ENCODE data around the gene TAS2R41. TPM values are rescaled to one million over a fixed set of nuclear protein-coding genes. Genes with fewer than 3 reads are reported as not detected.

The TAS2R41 gene
- polyA plus RNA-seq, 2 of the 4 experiments (the other 2 are of a cell fraction): not detected

DNA sequence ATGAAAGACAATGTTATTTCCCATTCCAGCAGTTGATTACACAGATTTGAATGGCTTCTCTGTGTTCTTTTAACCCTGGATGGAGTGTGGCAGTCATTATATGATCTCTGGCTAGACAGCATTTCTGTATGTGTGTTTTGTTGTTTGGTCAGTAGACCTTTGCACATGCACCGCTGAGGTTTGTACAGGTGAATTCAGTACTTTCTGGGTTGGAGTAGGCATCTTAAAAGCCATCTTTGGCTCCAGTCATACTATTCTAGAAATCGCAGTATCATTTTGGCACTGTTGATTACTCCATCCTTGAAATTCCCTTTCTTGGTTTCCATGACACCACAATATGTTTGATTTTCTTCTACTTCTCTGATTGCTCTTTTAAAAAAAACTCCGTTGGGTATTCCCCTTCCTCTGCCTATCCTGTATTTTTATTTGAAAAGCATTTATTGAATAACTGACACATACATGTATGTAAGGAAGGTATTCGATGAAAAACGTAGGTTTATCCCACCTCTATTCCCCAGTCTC is 29.9 kb downstream of the TAS2R41 start:
- TF ChIP-seq POLR2A (IDR thresholded peaks at IDR 0.05; ENCODE audit: low read length) (no peak), HOXB5 (CRISPR knock-in tag; IDR thresholded peaks at IDR 0.05) (no peak), CEBPB (IDR thresholded peaks at IDR 0.05) (no peak), EHF (CRISPR knock-in tag; IDR thresholded peaks at IDR 0.05) (no peak), JUN (IDR thresholded peaks at IDR 0.05) (no peak), FOXS1 (CRISPR knock-in tag; IDR thresholded peaks at IDR 0.05) (no peak)
- TF ChIP-seq, protein P1, sequence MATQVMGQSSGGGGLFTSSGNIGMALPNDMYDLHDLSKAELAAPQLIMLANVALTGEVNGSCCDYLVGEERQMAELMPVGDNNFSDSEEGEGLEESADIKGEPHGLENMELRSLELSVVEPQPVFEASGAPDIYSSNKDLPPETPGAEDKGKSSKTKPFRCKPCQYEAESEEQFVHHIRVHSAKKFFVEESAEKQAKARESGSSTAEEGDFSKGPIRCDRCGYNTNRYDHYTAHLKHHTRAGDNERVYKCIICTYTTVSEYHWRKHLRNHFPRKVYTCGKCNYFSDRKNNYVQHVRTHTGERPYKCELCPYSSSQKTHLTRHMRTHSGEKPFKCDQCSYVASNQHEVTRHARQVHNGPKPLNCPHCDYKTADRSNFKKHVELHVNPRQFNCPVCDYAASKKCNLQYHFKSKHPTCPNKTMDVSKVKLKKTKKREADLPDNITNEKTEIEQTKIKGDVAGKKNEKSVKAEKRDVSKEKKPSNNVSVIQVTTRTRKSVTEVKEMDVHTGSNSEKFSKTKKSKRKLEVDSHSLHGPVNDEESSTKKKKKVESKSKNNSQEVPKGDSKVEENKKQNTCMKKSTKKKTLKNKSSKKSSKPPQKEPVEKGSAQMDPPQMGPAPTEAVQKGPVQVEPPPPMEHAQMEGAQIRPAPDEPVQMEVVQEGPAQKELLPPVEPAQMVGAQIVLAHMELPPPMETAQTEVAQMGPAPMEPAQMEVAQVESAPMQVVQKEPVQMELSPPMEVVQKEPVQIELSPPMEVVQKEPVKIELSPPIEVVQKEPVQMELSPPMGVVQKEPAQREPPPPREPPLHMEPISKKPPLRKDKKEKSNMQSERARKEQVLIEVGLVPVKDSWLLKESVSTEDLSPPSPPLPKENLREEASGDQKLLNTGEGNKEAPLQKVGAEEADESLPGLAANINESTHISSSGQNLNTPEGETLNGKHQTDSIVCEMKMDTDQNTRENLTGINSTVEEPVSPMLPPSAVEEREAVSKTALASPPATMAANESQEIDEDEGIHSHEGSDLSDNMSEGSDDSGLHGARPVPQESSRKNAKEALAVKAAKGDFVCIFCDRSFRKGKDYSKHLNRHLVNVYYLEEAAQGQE (IDR thresholded peaks at IDR 0.05): no peak
- Histone ChIP-seq H3K4me2 (no peak overlapping the region), H3K4me1 (peaks cover under 1% of the 10 kb centered on the region; the same call in 2 of the 3 replicates), H3K27ac (no peak overlapping the region), H3K4me3 (no peak overlapping the region), H3K9me3 (no peaks in the 10 kb centered on the region)
- POLR2A ChIA-PET: no interaction called here
- ATAC-seq: no peak
- FAIRE-seq: no peak
- CTCF ChIA-PET: no interaction called here
- WGBS (ENCODE audit: missing lambda C conversion rate): 56% methylated on average over 5 of the region's 5 CpGs
- no peak for DNase-seq (ENCODE audit: low read depth in 1 of 2, low spot score in 1 of 2)

DNA sequence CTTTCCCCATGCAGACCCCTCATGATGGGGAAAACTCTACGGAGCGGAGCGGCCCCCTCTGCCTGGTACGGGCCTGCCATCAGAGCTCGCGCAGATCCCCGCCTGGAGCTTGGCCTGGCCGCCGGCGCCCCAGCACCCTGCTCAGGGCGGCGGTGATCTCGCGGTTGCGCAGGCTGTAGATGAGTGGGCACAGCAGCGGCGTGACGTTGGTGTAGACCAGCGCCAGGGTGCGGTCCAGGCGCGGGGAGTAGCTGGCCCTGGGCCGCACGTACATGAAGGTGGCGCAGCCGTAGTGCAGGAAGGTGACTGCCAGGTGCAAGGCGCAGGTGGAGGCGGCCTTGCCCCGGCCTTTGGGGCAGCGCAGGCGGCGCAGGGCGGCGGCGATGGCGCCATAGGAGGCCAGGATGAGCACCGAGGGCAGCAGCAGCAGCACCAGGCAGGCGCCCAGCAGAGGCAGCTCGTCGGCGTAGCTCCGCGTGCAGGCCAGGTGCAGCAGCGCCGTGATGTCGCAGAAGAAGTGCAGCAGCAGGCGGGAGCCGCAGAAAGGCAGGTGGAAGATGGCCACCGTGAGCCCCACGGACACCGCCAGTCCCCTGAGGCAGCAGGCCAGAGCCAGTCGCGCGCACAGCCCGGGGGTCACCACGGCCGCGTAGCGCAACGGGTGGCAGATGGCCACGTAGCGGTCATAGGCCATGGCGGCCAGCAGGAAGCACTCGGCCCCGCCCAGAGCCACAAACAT is 33.4 kb downstream of the TAS2R41 start:
- 90% methylated on average over 57 of the region's 65 CpGs for WGBS (ENCODE audit: missing lambda C conversion rate)
- H3K27ac ChIP-seq: no peak overlapping the region
- TF ChIP-seq, protein P2, sequence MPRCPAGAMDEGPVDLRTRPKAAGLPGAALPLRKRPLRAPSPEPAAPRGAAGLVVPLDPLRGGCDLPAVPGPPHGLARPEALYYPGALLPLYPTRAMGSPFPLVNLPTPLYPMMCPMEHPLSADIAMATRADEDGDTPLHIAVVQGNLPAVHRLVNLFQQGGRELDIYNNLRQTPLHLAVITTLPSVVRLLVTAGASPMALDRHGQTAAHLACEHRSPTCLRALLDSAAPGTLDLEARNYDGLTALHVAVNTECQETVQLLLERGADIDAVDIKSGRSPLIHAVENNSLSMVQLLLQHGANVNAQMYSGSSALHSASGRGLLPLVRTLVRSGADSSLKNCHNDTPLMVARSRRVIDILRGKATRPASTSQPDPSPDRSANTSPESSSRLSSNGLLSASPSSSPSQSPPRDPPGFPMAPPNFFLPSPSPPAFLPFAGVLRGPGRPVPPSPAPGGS (IDR thresholded peaks at IDR 0.05): no peak
- TF ChIP-seq POLR2AphosphoS2 (conservative IDR thresholded peaks at IDR 0.05; ENCODE audit: low read length): no peak
- no peak for TF ChIP-seq JUN (IDR thresholded peaks at IDR 0.05)
- TF ChIP-seq CBX8 (IDR thresholded peaks at IDR 0.05): no peak
- TF ChIP-seq HDAC2 (IDR thresholded peaks at IDR 0.05): no peak
- TF ChIP-seq FOSB (CRISPR knock-in tag; IDR thresholded peaks at IDR 0.05): no peak
- TF ChIP-seq EHMT2 (IDR thresholded peaks at IDR 0.05; ENCODE audit: low read depth): no peak
- no peak for TF ChIP-seq EP300 (IDR thresholded peaks at IDR 0.05)
- no peak for TF ChIP-seq NFE2L2 (conservative IDR thresholded peaks at IDR 0.05; ENCODE audit: low read length)
- TF ChIP-seq RFX5 (IDR thresholded peaks at IDR 0.05): no peak
- TF ChIP-seq, protein P3, sequence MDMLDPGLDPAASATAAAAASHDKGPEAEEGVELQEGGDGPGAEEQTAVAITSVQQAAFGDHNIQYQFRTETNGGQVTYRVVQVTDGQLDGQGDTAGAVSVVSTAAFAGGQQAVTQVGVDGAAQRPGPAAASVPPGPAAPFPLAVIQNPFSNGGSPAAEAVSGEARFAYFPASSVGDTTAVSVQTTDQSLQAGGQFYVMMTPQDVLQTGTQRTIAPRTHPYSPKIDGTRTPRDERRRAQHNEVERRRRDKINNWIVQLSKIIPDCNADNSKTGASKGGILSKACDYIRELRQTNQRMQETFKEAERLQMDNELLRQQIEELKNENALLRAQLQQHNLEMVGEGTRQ (IDR thresholded peaks at IDR 0.05): no peak
- TF ChIP-seq GATA3 (IDR thresholded peaks at IDR 0.05; ENCODE audit: borderline replicate concordance): no peak
- TF ChIP-seq SREBF2 (IDR thresholded peaks at IDR 0.05): no peak
- TF ChIP-seq, protein P4, sequence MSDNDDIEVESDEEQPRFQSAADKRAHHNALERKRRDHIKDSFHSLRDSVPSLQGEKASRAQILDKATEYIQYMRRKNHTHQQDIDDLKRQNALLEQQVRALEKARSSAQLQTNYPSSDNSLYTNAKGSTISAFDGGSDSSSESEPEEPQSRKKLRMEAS (IDR thresholded peaks at IDR 0.05): no peak
- TF ChIP-seq MYC (IDR thresholded peaks at IDR 0.05; ENCODE audit: borderline replicate concordance, low read length): no peak
- no peak overlapping the region for H3K4me3 ChIP-seq
- peaks cover 11% of the 10 kb centered on the region; the same call in 2 of the 3 replicates for H3K4me1 ChIP-seq
- FAIRE-seq: no peak
- CTCF ChIA-PET: interaction anchor here (0.6 kb wide), 1 partner anchor 77 kb away, joined by 3 read pairs; no protein-coding TSS in a partner anchor
- no peak overlapping the region for H3K4me2 ChIP-seq
- no peak for DNase-seq (ENCODE audit: low read depth in 1 of 2, low spot score in 1 of 2)
- POLR2A ChIA-PET: no interaction called here
- no peaks in the 10 kb centered on the region for H3K9me3 ChIP-seq
- no peak for ATAC-seq
